ENCODE data around the gene RAB11FIP3.

DNA sequence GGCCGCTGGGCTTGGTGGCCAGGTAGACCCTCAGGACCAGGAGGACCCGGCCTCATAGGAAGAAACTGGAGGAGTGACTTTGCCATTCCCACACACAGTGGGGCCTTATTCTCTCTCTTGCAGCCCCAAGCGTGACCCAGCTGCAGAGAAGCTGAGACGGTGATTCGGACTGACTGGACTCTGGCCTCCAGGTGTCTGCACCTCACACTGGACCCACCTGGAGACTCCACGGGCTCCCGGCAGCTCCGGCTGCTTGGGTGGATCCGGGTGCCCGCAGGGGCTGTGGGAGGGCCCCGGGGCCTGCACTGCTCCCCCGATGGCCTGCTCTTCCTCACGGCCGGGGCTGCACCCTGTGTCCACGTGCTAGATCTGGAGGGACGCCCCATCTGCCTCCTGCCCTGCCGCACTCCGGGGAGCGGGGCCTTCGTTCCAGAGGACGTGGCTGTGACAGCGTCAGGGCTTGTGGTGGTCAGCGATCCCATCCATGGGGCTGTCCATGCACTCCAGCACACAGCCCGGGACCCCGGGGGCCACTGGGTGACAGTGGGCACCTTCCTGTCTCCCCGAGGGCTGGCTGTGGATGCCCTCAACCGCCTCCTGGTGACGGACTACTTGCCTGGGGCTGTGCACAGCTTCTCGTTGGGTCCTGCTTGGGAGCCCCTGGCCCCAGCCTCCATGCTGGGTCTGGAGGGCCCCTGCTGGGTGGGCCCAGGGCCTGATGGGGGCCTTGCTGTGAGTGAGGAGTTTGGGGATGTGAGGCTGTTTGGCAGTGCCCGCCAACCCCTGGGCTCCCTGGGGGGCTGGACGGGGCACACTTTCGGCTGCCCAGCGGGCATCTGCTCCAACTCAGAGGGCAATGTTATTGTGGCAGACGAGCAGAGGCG, 142.2 kb downstream of the RAB11FIP3 start:
- no peak for TF ChIP-seq POLR2AphosphoS5 (IDR thresholded peaks at IDR 0.05)
- TF ChIP-seq POLR2A (IDR thresholded peaks at IDR 0.05) = no peak
- TF ChIP-seq, protein P1, sequence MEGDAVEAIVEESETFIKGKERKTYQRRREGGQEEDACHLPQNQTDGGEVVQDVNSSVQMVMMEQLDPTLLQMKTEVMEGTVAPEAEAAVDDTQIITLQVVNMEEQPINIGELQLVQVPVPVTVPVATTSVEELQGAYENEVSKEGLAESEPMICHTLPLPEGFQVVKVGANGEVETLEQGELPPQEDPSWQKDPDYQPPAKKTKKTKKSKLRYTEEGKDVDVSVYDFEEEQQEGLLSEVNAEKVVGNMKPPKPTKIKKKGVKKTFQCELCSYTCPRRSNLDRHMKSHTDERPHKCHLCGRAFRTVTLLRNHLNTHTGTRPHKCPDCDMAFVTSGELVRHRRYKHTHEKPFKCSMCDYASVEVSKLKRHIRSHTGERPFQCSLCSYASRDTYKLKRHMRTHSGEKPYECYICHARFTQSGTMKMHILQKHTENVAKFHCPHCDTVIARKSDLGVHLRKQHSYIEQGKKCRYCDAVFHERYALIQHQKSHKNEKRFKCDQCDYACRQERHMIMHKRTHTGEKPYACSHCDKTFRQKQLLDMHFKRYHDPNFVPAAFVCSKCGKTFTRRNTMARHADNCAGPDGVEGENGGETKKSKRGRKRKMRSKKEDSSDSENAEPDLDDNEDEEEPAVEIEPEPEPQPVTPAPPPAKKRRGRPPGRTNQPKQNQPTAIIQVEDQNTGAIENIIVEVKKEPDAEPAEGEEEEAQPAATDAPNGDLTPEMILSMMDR (IDR thresholded peaks at IDR 0.05) = no peak

Measured in breast epithelium (tissue), 3 donors.